RWPE1 (cell line): ENCODE measurements around the gene NOS1AP.

ENCODE experiments used
- CTCF ChIA-PET: fragments of 350-600 bp; sonication (Branson Sonifier 250); formaldehyde crosslinking; extraction: SDS; loops from one replicate; lab custom pipeline; 2021; lab: Yijun Ruan, JAX
- POLR2A ChIA-PET: fragments of 400-600 bp; formaldehyde crosslinking; extraction: SDS; loops from one replicate; lab custom pipeline; 2020; ENCODE audit warnings: antibody characterized with exemption; ENCODE audit not compliant: low non-redundant PET; lab: Yijun Ruan, JAX
- DNase-seq: peaks from one replicate; pipeline ENCODE4 v3.0.0; 2012; ENCODE audit warnings: low spot score
- H3K27ac ChIP-seq: fragments of 450-650 bp; 2 replicates; pipeline ENCODE4 v1.5.1; 2017
- CTCF ChIP-seq: fragments of 450-650 bp; conservative IDR thresholded peaks from 2 replicates; pipeline ENCODE4 v1.5.1; 2017; ENCODE audit warnings: low read depth, mild to moderate bottlenecking

NOS1AP gene

DNA sequence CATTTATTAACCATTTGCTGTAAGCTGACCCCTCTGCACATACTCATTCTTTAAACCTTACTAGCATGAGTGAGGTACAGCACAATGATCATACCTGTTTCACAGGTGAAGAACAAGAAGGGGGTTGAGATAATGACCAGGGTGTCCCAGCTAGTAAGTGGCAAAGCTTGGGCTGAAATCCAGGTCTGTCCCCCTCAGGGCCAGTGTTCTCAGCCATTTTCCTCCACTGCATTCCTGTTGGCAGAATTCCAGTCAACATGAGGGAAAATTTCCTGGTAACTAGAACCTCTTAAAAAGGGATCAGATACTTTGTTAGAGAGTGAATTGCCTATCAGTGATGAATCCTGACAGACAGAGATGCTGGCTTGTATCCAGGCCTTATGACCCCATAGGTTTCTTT lies 259.0 kb downstream of the NOS1AP start:
- CTCF ChIA-PET, result no interaction called here
- no peak for DNase-seq
- no peak for TF ChIP-seq CTCF
- POLR2A ChIA-PET, result no interaction called here
- H3K27ac ChIP-seq, result no peak overlapping the region

DNA sequence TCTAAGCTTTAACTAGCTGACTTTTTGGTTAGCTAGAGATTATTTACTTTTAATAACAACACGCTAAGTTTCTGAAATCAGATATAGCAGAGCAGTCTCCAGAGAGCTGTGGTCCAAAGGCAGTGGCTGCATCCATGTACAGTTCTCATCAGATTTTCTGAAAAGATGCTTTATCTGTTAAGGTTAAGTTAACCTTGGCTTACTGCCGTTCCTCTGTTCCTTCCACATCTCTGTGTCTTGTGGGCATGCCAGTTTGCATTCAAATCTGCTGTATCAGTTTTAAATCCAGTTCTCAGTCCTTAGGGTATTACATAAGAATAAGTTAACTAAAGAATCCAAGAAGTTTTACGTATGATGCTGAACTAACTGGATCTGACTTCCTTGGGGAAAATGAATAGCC lies 260.3 kb downstream of the NOS1AP start:
- no peak overlapping the region for H3K27ac ChIP-seq
- TF ChIP-seq CTCF, result no peak
- ChIA-PET CTCF (interaction anchor here (0.6 kb wide), 1 partner anchor 439 kb away, joined by 4 read pairs; no protein-coding TSS in a partner anchor), POLR2A (no interaction called here)
- DNase-seq, result no peak

DNA sequence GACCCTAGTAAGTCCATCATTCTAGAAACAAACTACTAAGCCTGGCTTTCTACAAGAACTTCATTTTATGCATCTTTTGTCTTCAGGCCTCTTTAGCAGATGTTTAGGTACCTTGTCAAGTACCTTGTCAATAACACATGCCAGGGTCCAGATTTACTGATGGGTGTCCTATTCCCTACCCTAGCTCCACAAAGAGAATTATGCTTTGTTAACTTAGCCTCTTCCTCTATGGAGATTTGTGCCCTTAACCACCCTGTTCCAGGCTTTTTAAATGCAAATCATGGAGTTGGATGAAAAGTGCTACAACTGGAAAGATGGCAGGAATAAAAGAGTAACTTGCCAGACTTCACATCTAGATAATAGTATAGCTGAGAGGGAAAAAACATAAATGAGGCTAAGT lies 264.5 kb downstream of the NOS1AP start:
- no peak for TF ChIP-seq CTCF
- POLR2A ChIA-PET, result no interaction called here
- CTCF ChIA-PET, result no interaction called here
- no peak for DNase-seq
- H3K27ac ChIP-seq, result no peak overlapping the region

GRCh38 chr1:162335126-162335525 lies 265.6 kb downstream of the NOS1AP start:
- ChIA-PET POLR2A (no interaction called here), CTCF (no interaction called here)
- H3K27ac ChIP-seq, result no peak overlapping the region
- TF ChIP-seq CTCF, result no peak
- DNase-seq, result no peak

GRCh38 chr1:162336621-162337285 lies 267.3 kb downstream of the NOS1AP start:
- ChIA-PET CTCF (no interaction called here), POLR2A (no interaction called here)
- TF ChIP-seq CTCF, result no peak
- no peak for DNase-seq
- H3K27ac ChIP-seq, result no peak overlapping the region

GRCh38 chr1:162342452-162342983 lies 273.0 kb downstream of the NOS1AP start:
- ChIA-PET POLR2A (no interaction called here), CTCF (no interaction called here)
- H3K27ac ChIP-seq, result no peak overlapping the region
- TF ChIP-seq CTCF, result no peak
- no peak for DNase-seq
